ENCODE measurements around the gene FUZ.

Gene FUZ

DNA sequence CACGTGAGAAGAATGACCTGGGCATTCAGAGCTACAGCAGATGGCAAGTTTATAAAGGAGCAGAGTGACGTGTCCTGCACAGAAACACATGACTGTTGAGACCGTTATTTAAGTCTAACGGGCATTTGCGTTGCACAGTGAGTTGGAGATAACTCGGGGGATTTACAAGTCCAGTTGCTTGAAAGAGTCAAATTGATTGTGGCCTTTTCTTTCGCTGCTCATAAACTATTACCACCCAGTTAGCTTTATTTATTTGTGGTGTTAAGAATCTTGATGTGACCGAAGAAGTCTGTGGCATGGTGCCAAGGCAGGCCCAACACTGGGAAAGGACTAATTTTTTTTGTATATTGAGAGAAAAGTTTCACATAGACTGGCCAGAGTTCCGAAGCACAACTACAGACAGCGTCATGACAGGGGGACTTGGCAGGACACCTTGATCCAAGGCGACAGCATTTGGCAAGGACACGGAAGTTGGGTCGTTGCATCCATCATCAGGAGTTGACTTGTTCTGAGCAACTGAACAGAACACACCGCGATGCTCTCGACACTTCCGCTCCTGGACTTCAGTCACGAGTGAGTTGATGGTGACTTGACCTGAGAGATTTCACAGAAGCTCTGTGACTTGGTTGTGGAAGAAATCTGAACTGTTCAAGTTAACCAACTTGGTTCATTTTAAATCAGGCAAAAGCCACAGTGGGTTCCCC lies 25.9 kb upstream of the FUZ start:
- H3K9ac ChIP-seq (ENCODE audit: insufficient read length) = no peak overlapping the region
- DNase-seq (ENCODE audit: low read depth, low spot score) = no peak
- H3K4me3 ChIP-seq = no peak overlapping the region
- 0 out of 2 replicates have a peak overlapping the region, but pooled peaks have one; percentile 13 for H3K27ac ChIP-seq
- peaks cover 22% of the 10 kb centered on the region; the same call in 1 of the 2 replicates for H3K36me3 ChIP-seq (ENCODE audit: insufficient read depth, low read length)
- no peaks in the 10 kb centered on the region for H3K9me3 ChIP-seq (ENCODE audit: low read depth, low read length)
- no peak for TF ChIP-seq FOXP2 (optimal IDR thresholded peaks at IDR 0.05; ENCODE audit: control extremely low read depth, extremely low read length, insufficient read depth)

- H3K36me3 ChIP-seq (ENCODE audit: insufficient read depth, low read length) = peaks cover 28% of the 10 kb centered on the region; the same call in 1 of the 2 replicates
- no peaks in the 10 kb centered on the region for H3K9me3 ChIP-seq (ENCODE audit: low read depth, low read length)
- DNase-seq (ENCODE audit: low read depth, low spot score) = no peak
- no peak overlapping the region for H3K4me3 ChIP-seq
- no peak overlapping the region for H3K9ac ChIP-seq (ENCODE audit: insufficient read length)
- no peak for TF ChIP-seq EZH2 (IDR thresholded peaks at IDR 0.05)
- no peak for TF ChIP-seq POLR2AphosphoS5 (IDR thresholded peaks at IDR 0.05; ENCODE audit: borderline replicate concordance, low read depth, low read length)
- TF ChIP-seq FOXP2 (optimal IDR thresholded peaks at IDR 0.05; ENCODE audit: control extremely low read depth, extremely low read length, insufficient read depth) = no peak
- no peak overlapping the region for H3K27ac ChIP-seq
These were observed 24.3 kb upstream of the FUZ start for GRCh38 chr19:49837425-49837824.

DNA sequence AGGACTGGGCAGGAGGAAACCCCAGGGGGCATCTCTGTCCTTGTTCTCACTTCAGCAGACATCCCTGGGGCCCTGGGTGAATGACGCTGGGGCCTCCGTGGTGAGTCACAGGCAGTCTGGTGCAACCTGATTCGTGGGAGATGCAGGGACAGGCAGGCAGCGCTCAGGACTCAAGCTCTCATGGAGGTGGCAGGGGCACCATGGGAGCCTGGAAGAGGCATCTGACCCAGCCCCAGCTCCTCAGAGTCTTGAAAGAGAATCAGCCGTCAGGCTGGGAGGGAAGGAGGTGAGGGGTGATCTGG lies 23.9 kb upstream of the FUZ start:
- no peak overlapping the region for H3K27ac ChIP-seq
- H3K9ac ChIP-seq (ENCODE audit: insufficient read length) = no peak overlapping the region
- H3K4me3 ChIP-seq = no peak overlapping the region
- no peak for TF ChIP-seq EZH2 (IDR thresholded peaks at IDR 0.05)
- TF ChIP-seq POLR2AphosphoS5 (IDR thresholded peaks at IDR 0.05; ENCODE audit: borderline replicate concordance, low read depth, low read length) = no peak
- TF ChIP-seq FOXP2 (optimal IDR thresholded peaks at IDR 0.05; ENCODE audit: control extremely low read depth, extremely low read length, insufficient read depth) = no peak
- no peak for DNase-seq (ENCODE audit: low read depth, low spot score)
- peaks cover 32% of the 10 kb centered on the region for H3K36me3 ChIP-seq (ENCODE audit: insufficient read depth, low read length)
- no peaks in the 10 kb centered on the region for H3K9me3 ChIP-seq (ENCODE audit: low read depth, low read length)

GRCh38 chr19:49836176-49837008 lies 23.3 kb upstream of the FUZ start:
- Histone ChIP-seq H3K9ac (ENCODE audit: insufficient read length) (no peak overlapping the region), H3K27ac (no peak overlapping the region), H3K4me3 (no peak overlapping the region), H3K9me3 (ENCODE audit: low read depth, low read length) (no peaks in the 10 kb centered on the region), H3K36me3 (ENCODE audit: insufficient read depth, low read length) (peaks cover 37% of the 10 kb centered on the region)
- TF ChIP-seq FOXP2 (optimal IDR thresholded peaks at IDR 0.05; ENCODE audit: control extremely low read depth, extremely low read length, insufficient read depth) = no peak
- TF ChIP-seq EZH2 (IDR thresholded peaks at IDR 0.05) = no peak
- TF ChIP-seq POLR2AphosphoS5 (IDR thresholded peaks at IDR 0.05; ENCODE audit: borderline replicate concordance, low read depth, low read length) = no peak
- DNase-seq (ENCODE audit: low read depth, low spot score) = no peak

- Histone ChIP-seq H3K4me3 (no peak overlapping the region), H3K9me3 (ENCODE audit: low read depth, low read length) (no peaks in the 10 kb centered on the region), H3K27ac (no peak overlapping the region), H3K9ac (ENCODE audit: insufficient read length) (no peak overlapping the region), H3K36me3 (ENCODE audit: insufficient read depth, low read length) (peaks cover 37% of the 10 kb centered on the region)
- TF ChIP-seq FOXP2 (optimal IDR thresholded peaks at IDR 0.05; ENCODE audit: control extremely low read depth, extremely low read length, insufficient read depth) (no peak), POLR2AphosphoS5 (IDR thresholded peaks at IDR 0.05; ENCODE audit: borderline replicate concordance, low read depth, low read length) (no peak), EZH2 (IDR thresholded peaks at IDR 0.05) (no peak)
- no peak for DNase-seq (ENCODE audit: low read depth, low spot score)
These were observed 22.5 kb upstream of the FUZ start for GRCh38 chr19:49835562-49835961.

- Histone ChIP-seq H3K9me3 (ENCODE audit: low read depth, low read length) (no peaks in the 10 kb centered on the region), H3K27ac (no peak overlapping the region), H3K4me3 (no peak overlapping the region), H3K9ac (ENCODE audit: insufficient read length) (no peak overlapping the region), H3K36me3 (ENCODE audit: insufficient read depth, low read length) (peaks cover 23% of the 10 kb centered on the region)
- no peak for DNase-seq (ENCODE audit: low read depth, low spot score)
- no peak for TF ChIP-seq FOXP2 (optimal IDR thresholded peaks at IDR 0.05; ENCODE audit: control extremely low read depth, extremely low read length, insufficient read depth)
- no peak for TF ChIP-seq POLR2AphosphoS5 (IDR thresholded peaks at IDR 0.05; ENCODE audit: borderline replicate concordance, low read depth, low read length)
- TF ChIP-seq EZH2 (IDR thresholded peaks at IDR 0.05) = no peak
These were observed 20.5 kb upstream of the FUZ start for GRCh38 chr19:49833599-49833998.

DNA sequence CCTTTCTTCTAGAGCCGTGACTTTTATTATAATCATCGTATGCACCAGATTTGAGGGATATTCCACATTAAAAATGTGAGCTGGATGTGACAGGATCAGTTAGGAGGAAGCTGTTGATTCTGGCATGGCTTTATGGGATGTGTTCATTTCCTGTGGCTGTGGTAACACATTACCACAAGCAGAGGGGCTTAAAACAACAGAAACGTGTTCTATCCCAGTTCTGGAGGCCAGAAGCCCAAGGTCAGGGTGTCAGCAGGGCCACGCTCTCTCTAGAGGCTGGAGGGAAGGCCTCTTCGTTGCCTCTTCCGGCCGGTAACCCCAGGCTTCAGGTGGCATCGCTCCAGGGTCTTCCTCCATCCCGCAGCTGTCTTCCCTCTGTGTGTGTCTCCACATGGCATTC lies 19.5 kb upstream of the FUZ start:
- H3K36me3 ChIP-seq (ENCODE audit: insufficient read depth, low read length) = peaks cover 22% of the 10 kb centered on the region
- H3K4me3 ChIP-seq = no peak overlapping the region
- no peak overlapping the region for H3K9ac ChIP-seq (ENCODE audit: insufficient read length)
- H3K27ac ChIP-seq = no peak overlapping the region
- H3K9me3 ChIP-seq (ENCODE audit: low read depth, low read length) = no peaks in the 10 kb centered on the region
- TF ChIP-seq POLR2AphosphoS5 (IDR thresholded peaks at IDR 0.05; ENCODE audit: borderline replicate concordance, low read depth, low read length) (no peak), FOXP2 (optimal IDR thresholded peaks at IDR 0.05; ENCODE audit: control extremely low read depth, extremely low read length, insufficient read depth) (no peak), EZH2 (IDR thresholded peaks at IDR 0.05) (no peak)
- DNase-seq (ENCODE audit: low read depth, low spot score) = no peak

DNA sequence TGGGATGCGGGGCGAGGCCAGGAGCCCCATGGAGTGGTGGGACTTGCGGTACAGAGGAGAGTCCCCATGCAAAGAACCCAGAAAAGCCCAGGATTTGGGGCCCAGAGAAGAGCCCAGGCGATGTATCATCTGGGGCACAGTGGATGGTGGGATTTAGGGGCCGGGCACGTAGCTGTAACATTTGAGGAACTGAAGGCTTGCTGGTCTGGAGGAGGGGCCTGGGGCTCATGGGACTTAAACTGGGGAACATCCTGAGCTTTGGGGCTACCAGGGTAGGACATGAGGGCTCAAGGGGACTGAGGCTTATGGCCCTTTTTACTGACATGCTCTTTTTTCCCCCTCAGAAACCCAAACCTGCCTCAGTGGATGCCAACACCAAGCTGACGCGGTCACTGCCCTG lies 18.5 kb upstream of the FUZ start:
- H3K9ac ChIP-seq (ENCODE audit: insufficient read length) = no peak overlapping the region
- no peak overlapping the region for H3K4me3 ChIP-seq
- no peak for DNase-seq (ENCODE audit: low read depth, low spot score)
- peaks cover 22% of the 10 kb centered on the region for H3K36me3 ChIP-seq (ENCODE audit: insufficient read depth, low read length)
- TF ChIP-seq POLR2AphosphoS5 (IDR thresholded peaks at IDR 0.05; ENCODE audit: borderline replicate concordance, low read depth, low read length) (no peak), EZH2 (IDR thresholded peaks at IDR 0.05) (no peak), FOXP2 (optimal IDR thresholded peaks at IDR 0.05; ENCODE audit: control extremely low read depth, extremely low read length, insufficient read depth) (no peak)
- no peak overlapping the region for H3K27ac ChIP-seq
- no peaks in the 10 kb centered on the region for H3K9me3 ChIP-seq (ENCODE audit: low read depth, low read length)
